HL-60/S4 treated with retinoic acid at 250 ng/mL for 4 days and 3 days (cell line): ENCODE measurements around the gene FAAP20.

Experiments
- in situ Hi-C: fragments of 300-500 bp; cut with MboI; formaldehyde crosslinking; loops from 2 replicates; pipeline ENCODE4 v1.7.0; 2022; ENCODE audit warnings: low sequenced_read_pairs

FAAP20 gene

GRCh38 chr1:2230781-2231531 lies 36.4 kb upstream of the FAAP20 start:
- in situ Hi-C loops, result no loop called here

GRCh38 chr1:2229911-2230731 lies 35.5 kb upstream of the FAAP20 start:
- in situ Hi-C loops, result no loop called here

GRCh38 chr1:2229037-2229864 lies 34.7 kb upstream of the FAAP20 start:
- in situ Hi-C loops, result no loop called here

- in situ Hi-C loops, result no loop called here
Measured at GRCh38 chr1:2228694-2229036, 34.1 kb upstream of the FAAP20 start.

GRCh38 chr1:2228157-2228594 lies 33.6 kb upstream of the FAAP20 start, which contains the start of gene SKI:
Gene SKI (plus strand): TSS chr1:2228319. CDS start chr1:2228767, 448 bp downstream.
- in situ Hi-C loops, result no loop called here

GRCh38 chr1:2227346-2228156 lies 33.0 kb upstream of the FAAP20 start:
- in situ Hi-C loops, result no loop called here

- in situ Hi-C loops, result no loop called here
Measured at GRCh38 chr1:2226525-2227345, 32.2 kb upstream of the FAAP20 start.

GRCh38 chr1:2224631-2225428 lies 30.3 kb upstream of the FAAP20 start:
- in situ Hi-C loops, result no loop called here

- in situ Hi-C loops, result no loop called here
Measured at GRCh38 chr1:2224170-2224584, 29.6 kb upstream of the FAAP20 start.

- in situ Hi-C loops, result no loop called here
Measured at GRCh38 chr1:2221271-2221670, 26.7 kb upstream of the FAAP20 start.

- in situ Hi-C loops, result no loop called here
Measured at GRCh38 chr1:2216767-2217058, 22.1 kb upstream of the FAAP20 start.

GRCh38 chr1:2215909-2216766 lies 21.6 kb upstream of the FAAP20 start:
- in situ Hi-C loops, result no loop called here

- in situ Hi-C loops, result no loop called here
Measured at GRCh38 chr1:2215329-2215728, 20.8 kb upstream of the FAAP20 start.

- in situ Hi-C loops, result no loop called here
Measured at GRCh38 chr1:2214541-2215241, 20.1 kb upstream of the FAAP20 start.

- in situ Hi-C loops, result no loop called here
Measured at GRCh38 chr1:2213576-2214505, 19.3 kb upstream of the FAAP20 start.
